HL-60 (cell line): ENCODE data around the gene LSM12.

Source experiments
- DNase-seq, 2 experiments: peaks; one replicate each; pipeline ENCODE4 v3.0.0-alpha.2; 2010 to 2020; ENCODE audit warnings: low read depth in 1 of 2, low spot score in 1 of 2
- H3K27ac ChIP-seq: fragments of 250-450 bp; sonication (Bioruptor Pico); replicated peaks from 2 replicates; pipeline ENCODE4 v1.5.1; 2020; ENCODE audit warnings: mild to moderate bottlenecking, moderate library complexity
- H3K27me3 ChIP-seq: fragments of 250-450 bp; sonication (Bioruptor Pico); 2 replicates; pipeline ENCODE4 v1.5.1; 2021; ENCODE audit warnings: mild to moderate bottlenecking, moderate library complexity; ENCODE audit not compliant: insufficient read depth, poor library complexity, severe bottlenecking
- H3K4me3 ChIP-seq: replicated peaks from 2 replicates; pipeline ENCODE4 v1.5.1; 2011; ENCODE audit warnings: mild to moderate bottlenecking, control low read depth, low read length; ENCODE audit not compliant: insufficient read depth
- GABPA ChIP-seq: IDR thresholded peaks from 2 replicates; pipeline ENCODE4 v1.6.1; 2012; ENCODE audit warnings: low read depth
- POLR2AphosphoS5 ChIP-seq: IDR thresholded peaks from 2 replicates; pipeline ENCODE4 v1.6.1; 2012; ENCODE audit warnings: low read depth
- REST ChIP-seq: IDR thresholded peaks from 2 replicates; pipeline ENCODE4 v1.6.1; 2012; ENCODE audit warnings: low read depth; ENCODE audit not compliant: insufficient replicate concordance
- SPI1 ChIP-seq: IDR thresholded peaks from 2 replicates; pipeline ENCODE4 v1.6.1; 2012; ENCODE audit warnings: low read depth, mild to moderate bottlenecking, borderline replicate concordance
- TF ChIP-seq, protein P1 (sequence below): IDR thresholded peaks from one replicate; pipeline ENCODE4 v1.5.1; 2011; ENCODE audit warnings: low read length, control low read depth, inconsistent platforms; ENCODE audit not compliant: insufficient read depth

The LSM12 gene

GRCh38 chr17:44084921-44085320, 18.4 kb upstream of the LSM12 start:
- TF ChIP-seq, protein P1, sequence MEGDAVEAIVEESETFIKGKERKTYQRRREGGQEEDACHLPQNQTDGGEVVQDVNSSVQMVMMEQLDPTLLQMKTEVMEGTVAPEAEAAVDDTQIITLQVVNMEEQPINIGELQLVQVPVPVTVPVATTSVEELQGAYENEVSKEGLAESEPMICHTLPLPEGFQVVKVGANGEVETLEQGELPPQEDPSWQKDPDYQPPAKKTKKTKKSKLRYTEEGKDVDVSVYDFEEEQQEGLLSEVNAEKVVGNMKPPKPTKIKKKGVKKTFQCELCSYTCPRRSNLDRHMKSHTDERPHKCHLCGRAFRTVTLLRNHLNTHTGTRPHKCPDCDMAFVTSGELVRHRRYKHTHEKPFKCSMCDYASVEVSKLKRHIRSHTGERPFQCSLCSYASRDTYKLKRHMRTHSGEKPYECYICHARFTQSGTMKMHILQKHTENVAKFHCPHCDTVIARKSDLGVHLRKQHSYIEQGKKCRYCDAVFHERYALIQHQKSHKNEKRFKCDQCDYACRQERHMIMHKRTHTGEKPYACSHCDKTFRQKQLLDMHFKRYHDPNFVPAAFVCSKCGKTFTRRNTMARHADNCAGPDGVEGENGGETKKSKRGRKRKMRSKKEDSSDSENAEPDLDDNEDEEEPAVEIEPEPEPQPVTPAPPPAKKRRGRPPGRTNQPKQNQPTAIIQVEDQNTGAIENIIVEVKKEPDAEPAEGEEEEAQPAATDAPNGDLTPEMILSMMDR = no peak
- TF ChIP-seq POLR2AphosphoS5 = no peak
- no peak for TF ChIP-seq SPI1
- no peak for TF ChIP-seq GABPA
- no peak for TF ChIP-seq REST
- no peak overlapping the region for H3K4me3 ChIP-seq
- no peak for DNase-seq
- H3K27me3 ChIP-seq = no peaks in the 10 kb centered on the region
- no peak overlapping the region for H3K27ac ChIP-seq

DNA sequence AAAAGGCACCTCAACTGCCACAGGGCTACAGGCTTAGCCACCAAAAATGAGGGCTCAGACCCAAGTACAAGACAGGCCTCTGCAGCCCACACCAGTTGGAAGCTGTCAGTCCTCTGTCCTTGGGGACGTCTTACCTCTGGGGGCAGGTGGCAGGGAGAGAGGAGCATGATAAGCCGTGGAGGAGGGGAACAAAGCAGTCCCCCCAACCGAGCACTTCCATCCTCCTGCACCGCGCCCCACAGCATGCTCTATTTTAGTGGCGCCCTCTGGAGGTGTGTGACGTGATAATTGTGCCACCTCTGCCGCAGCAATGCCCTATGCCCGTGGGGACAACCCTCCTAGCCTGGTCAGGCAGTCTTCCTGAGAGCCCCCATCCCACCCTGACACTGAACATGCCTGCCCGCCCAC, 17.7 kb upstream of the LSM12 start:
- Histone ChIP-seq H3K27me3 (no peaks in the 10 kb centered on the region), H3K4me3 (no peak overlapping the region), H3K27ac (no peak overlapping the region)
- DNase-seq = peak in 1 of 2 experiments; percentile 21
- no peak for TF ChIP-seq POLR2AphosphoS5
- TF ChIP-seq, protein P1 = peak; percentile 13

DNA sequence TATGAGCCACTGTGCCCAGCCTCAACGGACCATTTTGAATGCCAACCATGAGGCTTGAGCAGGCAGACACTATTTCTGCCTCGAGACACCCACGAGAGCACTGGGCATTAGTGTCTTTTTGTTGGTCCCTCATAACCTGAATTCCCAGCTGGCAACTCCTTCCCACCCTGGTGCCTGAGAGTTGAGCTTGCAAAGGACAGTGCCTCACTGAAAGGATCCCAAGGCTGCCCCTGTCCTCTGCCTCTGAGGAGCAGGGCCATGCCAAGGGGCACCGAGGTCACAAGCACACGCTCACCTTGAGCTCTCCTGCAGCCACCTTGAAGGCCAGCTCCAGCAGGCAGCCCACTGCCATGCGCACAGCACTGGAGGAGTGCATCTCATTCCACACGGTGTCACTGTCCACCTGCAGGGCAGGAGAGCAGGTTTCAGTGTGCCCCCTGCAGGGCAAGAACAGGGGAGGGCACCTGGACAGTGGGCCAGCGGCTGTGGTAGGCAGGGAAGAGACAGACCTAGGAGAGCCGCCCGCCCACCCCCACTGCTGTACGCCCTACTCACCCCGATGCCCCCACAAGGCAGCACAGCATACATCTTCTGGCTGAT, 16.9 kb upstream of the LSM12 start:
- Histone ChIP-seq H3K4me3 (no peak overlapping the region), H3K27me3 (no peaks in the 10 kb centered on the region), H3K27ac (no peak overlapping the region)
- TF ChIP-seq POLR2AphosphoS5 = no peak
- no peak for TF ChIP-seq SPI1
- TF ChIP-seq, protein P1 = no peak
- no peak for TF ChIP-seq REST
- peak in 1 of 2 experiments; percentile 21 for DNase-seq

DNA sequence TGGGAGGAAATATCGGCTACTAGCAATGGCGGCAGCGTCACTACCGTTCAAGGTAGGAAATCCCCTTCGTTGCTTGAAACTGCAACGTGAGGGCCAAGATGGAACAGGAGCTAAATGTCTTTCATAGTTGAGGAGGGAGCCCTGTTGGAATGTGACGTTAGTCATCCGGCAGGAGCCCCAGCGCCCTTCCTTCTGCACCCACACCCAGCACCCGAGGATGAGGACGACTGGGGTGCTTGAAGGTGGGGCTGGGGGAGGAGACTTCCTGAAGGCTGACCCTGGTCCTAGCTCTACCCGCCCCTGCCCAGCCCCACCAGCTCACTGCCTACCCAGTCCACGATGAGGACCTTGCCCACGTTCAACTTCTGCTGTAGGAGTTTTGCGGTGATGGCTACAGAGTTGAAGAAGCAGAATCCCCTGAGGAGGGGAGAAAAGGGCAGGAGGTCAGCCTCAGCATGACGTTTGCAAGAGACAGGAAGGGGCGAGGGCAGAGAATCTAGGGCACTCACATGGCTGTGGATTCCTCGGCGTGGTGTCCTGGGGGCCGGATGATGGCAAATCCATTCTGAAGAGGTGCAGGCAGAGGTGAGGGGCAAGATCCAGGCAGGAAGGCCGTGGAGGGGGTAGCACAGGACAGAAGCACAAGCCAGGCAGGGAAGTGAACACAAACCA, 15.9 kb upstream of the LSM12 start:
- Histone ChIP-seq H3K27ac (no peak overlapping the region), H3K4me3 (no peak overlapping the region), H3K27me3 (no peaks in the 10 kb centered on the region)
- DNase-seq = no peak
- TF ChIP-seq SPI1 (no peak), GABPA (no peak), POLR2AphosphoS5 (no peak), REST (no peak)
- TF ChIP-seq, protein P1 = no peak
